IPS-NIHi11 (cell line): ENCODE results near the gene MSANTD2.

Experiments used
- DNase-seq: peaks from one replicate; pipeline ENCODE4 v3.0.0; 2012; ENCODE audit warnings: mixed read lengths, low spot score

Gene MSANTD2

DNA sequence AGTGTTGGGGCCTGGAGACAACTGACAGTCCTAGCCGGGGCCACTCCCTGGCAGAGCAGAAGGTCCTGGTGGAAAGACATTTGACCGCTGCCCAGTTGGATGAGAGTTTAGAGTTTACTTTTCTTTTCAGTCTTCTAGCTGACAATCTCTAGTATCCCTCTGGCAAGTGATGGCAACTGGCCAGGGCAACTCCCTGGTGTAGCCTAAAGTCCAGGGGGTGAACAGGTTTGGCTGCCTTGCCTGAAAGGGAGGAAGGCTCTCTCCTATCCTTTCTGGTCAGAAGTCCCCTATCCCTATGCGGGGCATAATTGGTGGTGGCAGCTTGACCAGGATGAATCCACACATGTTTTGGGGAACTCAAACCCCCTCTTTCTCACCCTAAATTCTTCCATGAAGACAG, 16.8 kb upstream of the MSANTD2 start:
- no peak for DNase-seq

- no peak for DNase-seq
Observed at GRCh38 chr11:124814739-124815138, 14.5 kb upstream of the MSANTD2 start.

- no peak for DNase-seq
Observed at GRCh38 chr11:124812876-124813275, 12.7 kb upstream of the MSANTD2 start.

DNA sequence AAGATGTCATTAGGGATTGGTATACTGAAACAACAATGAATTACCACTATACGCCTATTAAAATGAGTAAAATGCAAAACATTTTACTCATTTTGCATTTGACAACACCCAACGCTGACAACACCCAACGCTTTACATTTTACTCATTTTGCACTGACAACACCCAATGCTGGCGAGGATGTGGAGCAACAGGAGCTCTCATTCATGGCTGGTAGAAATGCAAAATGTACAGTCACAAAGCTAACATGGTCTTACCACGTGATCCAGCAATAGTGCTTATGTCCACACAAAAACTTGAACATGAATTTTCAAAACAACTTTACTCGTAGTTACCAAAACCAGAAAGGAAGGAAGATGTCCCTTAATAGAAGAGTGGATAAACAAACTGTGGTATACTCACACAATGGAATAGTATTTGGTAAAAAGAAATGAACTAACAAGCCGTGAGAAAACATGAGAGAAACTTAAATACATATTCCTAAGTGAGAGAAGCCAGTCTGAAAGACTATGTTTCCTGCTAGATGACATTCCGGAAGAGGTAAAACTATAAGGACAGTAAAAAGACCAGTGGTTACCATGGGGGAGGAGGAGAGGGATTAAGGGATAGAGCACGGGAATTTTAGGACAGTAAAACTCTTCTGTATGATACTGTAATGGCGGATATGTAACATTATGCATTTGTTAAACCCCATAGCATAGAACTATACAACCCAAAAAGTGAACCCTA, 11.4 kb upstream of the MSANTD2 start:
- DNase-seq, result no peak

DNA sequence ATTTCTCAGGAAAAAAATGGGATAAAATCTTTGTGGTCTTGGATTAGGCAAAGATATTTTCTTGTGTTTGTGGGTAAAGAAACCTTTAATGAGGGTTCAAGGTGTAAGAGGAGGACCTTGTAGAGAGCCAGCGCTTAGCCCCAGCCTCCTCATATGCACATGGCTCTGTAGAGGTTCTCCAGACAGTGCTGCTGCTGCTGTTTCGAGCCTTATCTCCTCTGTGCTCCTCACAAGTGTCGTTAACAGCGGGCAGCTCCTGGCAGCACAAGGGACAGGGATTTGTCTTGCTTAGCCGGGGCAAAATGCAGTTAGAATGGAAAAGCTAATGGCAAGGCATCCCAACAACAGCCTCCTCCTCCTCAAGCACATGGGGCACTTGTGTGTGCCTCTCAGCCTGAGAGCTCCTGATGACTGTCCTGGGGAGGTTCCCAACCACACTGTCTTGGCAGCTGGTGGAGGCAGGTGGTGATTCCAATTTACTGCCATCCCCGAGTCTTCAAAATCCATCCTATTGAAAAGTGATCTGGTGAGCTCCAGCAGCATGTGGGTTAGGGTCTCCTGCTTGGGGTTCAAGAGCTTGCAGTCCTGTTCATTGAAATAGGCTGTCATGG, 7.6 kb upstream of the MSANTD2 start:
- DNase-seq, result no peak

- no peak for DNase-seq
Observed at GRCh38 chr11:124807201-124807600, 7.0 kb upstream of the MSANTD2 start.

- no peak for DNase-seq
Observed at GRCh38 chr11:124804884-124805283, 4.7 kb upstream of the MSANTD2 start.

DNA sequence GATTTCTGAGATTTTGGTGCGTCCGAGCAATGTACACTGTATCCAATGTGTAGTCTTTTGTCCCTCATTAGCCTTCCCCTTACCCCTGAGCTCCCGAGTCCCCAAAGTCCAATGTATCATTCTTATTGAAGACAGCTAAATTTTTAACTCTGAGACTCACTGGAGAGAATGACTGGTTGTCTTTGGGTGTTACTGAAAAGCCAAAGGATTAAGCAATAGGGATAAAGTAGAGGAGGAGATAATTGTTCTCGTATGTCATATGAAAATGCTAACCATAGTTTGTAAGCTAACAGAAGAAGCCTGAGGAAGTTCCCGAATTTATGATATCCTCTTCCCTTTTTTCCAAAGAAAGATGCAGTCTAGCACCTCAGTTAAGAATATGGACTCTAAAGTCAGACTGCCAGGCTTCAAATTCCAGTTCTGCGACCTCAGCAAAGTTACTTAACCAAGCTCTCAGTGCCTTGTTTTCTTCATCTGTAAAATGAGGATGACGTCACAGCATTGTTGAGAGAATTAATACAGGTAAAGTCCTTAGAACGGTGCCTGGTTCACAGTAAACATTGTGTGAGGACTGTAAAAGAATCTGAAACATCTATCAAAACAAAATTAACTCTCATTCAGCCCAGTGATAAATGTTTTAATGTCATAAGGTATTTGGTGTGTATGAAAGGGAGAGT, 1.6 kb upstream of the MSANTD2 start:
- DNase-seq, result no peak

DNA sequence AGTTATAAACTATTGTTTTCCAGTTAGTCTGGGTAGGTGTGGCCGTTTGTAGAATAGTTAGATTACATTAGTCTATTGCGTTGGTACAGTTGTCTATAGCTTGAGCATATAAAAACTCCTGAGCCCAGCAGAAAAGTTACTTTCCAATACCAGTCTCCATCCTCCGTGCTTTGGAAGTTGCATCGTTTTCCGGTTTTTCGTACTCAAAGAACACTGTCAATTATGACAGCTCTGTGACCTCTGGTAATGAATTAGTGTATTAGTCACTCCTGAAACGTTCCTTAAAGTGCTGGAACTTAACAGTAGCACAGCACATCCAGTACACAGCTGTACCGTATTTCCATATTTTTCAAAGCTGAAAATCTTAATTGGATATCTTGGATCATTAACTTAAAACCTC, 808 bp upstream of the MSANTD2 start:
- DNase-seq, result no peak

GRCh38 chr11:124799348-124800225, 619 bp downstream of the MSANTD2 start:
- DNase-seq, result peak; percentile 61

- DNase-seq, result no peak
Observed at GRCh38 chr11:124798991-124799347, 1.2 kb downstream of the MSANTD2 start.

DNA sequence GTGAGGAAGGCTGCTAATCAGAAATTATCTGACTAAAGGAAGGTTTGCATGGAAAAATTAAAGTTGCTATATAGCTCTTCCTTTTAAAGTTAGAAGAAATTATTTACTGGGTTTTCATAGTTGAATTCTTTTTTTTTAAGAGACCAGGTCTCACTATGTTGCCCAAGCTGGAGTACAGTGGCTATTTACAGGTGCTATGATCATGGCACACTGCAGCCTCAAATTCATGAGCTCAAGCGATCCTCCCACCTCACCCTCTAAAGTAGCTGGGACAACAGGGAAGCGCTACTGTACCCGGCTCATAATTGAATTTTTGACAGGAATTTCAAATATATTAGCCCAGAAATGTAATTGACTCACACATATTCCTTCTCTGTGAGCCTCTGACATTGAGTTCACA, 3.9 kb downstream of the MSANTD2 start:
- DNase-seq, result no peak

DNA sequence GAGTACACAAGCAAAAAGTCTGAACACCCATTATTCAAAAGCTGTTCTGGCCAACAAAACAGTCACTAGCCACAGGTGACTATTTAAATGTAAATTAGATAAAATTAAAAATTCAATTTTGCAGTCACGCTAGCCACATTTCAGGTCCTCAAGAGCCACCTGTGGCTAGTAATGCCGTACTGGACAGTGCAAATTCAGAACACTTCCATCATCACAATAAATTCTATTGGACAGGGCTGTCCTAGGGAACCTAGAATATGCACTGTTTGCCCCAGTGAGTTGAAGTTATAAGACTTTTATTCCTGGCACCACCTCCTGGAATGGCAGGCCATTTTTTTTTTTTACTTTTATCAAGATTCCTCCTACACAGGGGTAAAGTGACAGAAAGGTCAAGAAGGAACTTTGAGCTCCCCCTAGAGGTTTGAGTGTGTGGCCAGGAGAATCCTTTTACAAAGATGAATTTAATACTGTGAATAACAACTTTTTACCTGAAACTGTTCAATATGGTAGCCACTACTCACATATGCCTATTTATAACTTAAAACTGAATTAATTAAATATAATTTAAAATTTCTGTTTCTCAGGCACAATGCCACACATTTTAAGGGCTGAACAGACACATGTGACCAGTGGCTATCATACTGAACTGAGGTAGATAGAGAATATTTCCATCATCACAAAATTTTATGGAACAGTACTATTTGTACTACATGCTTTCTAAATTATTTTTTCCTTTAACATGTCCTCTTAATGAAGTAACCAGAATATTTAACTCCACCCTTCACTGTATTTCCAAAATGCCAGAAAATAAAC, 6.5 kb downstream of the MSANTD2 start:
- DNase-seq, result peak; percentile 49

DNA sequence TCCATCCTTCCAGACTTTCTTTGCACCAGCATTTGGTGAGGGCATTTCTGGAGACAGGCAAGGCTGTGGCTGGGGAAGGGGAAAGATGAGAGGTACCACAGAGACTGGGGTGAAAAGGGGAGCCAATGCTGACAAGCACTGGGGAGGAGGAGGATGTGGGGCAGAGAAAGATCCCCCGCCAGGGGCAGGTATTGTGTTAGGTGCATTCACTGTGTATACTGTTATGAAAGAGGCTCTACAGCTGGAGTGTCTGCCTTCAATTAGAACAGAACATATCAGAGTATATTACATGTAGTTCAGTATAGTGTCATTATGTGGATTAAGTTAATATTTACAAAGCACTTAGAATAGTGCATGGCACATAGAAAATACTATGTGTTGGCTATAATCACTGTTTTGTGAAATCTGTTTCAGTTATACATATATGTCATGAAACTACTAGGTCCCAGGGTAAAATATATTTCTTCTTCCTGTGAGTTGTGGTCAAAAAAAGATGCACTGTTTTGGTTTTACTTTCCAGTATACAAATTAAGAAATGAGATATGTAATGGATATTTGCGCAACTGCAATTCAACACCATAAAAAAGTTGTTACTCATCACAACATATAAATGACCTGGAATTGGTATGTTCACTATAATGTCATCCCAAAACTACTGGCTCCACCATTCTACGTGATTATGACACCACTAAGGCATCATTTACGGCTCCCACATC, 8.4 kb downstream of the MSANTD2 start:
- no peak for DNase-seq

DNA sequence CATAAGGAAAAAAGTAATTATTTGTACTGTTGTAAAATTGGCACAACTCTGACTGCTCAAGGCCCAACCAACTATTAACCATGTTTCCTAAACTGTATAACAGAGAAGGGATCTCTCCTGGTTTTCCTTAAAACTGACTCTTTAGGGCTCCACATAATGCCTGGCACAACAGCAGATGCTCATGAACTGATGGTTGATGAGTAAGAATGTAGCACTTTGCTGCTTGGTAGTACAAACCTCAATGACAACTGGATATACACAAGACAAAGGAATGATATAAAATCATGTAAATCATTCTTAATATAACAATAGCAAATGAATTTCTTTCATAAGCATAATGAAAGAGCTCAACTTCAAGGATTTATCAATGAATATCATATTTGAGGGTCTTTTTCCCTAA, 11.7 kb downstream of the MSANTD2 start:
- DNase-seq, result no peak

DNA sequence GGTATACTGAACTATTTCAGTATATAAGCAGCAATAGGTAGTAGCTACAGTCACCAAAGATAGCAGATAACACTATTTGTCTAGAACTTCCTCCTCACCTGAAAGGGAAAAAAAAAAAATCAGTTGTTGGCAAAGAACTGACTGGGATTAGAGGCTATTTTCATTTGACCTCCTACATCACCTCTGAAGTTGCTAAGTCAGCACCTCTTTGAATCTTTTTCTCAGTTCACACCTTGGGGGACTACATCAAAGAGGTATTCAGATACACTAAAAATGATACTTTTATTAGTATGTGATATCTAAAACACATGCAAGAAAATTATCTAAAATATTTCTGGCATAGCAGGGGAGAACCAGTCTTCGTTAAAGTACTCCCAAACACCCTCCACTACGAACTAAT, 16.2 kb downstream of the MSANTD2 start:
- no peak for DNase-seq

DNA sequence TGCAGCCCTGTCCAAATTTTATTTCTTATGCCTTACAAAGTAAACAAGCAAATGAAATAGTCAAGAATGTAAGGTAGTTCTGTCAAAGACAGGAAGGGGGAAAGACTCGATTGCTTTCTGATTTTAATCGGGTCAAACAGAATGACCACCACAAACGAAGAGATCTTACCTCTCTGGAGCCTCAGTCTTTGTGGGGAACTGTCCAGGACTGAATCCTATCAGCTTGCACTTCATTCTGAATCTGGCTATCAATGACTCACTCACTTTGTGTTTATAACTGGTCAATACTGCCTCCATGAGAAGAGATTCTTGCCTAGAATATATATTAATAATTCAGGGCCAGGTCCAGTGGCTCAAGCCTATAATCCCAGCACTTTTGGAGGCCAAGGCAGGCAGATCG, 17.2 kb downstream of the MSANTD2 start:
- DNase-seq, result no peak

DNA sequence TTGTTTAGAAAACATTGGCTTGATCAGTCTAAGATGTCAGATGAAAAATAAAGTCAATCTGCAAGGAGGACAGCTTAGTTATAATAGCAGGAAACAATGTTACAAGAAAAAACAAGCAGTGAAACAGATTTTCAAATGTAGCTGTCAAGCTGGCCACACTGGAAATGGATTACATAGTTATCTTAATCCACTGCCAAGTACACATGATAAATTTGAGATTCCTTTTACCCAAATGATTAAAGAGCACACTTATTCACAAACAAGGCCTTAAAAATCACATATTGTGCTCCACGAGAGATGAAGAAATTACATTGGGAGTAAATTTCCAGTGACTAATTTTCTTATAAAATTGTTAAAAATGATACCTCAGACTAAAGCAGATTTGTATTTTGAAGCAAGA, 20.6 kb downstream of the MSANTD2 start:
- DNase-seq, result no peak

- DNase-seq, result no peak
Observed at GRCh38 chr11:124778281-124778680, 21.9 kb downstream of the MSANTD2 start.

GRCh38 chr11:124776865-124777645, 23.2 kb downstream of the MSANTD2 start:
- DNase-seq, result no peak
